H1 (cell line): ENCODE results near the gene OGFRL1. TPM values are rescaled to one million over a fixed set of nuclear protein-coding genes. Genes with fewer than 3 reads are reported as not detected.

ENCODE experiments used
- CTCF ChIA-PET: fragments of 300-600 bp; sonication (Branson Sonifier 250); formaldehyde crosslinking; loops from one replicate; lab custom pipeline; 2021; ENCODE audit not compliant: partially characterized antibody; lab: Charles Lee
- POLR2A ChIA-PET: fragments of 300-600 bp; sonication (Branson Sonifier 250); formaldehyde crosslinking; loops from one replicate; lab custom pipeline; 2021; ENCODE audit warnings: inconsistent platforms; ENCODE audit not compliant: partially characterized antibody; lab: Charles Lee
- DNase-seq, 2 experiments: peaks; one replicate each; pipeline versions ENCODE4 v3.0.0 to v3.0.0-alpha.2; 2010 to 2022; ENCODE audit warnings: low spot score in 2 of 2, low read depth in 1 of 2, mixed read lengths in 1 of 2
- FAIRE-seq: peaks from 2 replicates; lab custom pipeline; 2011; peaks lifted over from hg19 to GRCh38; lab: Jason Lieb, UNC
- H2AFZ ChIP-seq: 2 replicates; pipeline ENCODE4 v1.8.1; 2012; ENCODE audit warnings: low read length, inconsistent platforms
- H2AK5ac ChIP-seq: 2 replicates; pipeline ENCODE4 v1.6.1; 2013; ENCODE audit warnings: low read depth, low read length
- H2BK120ac ChIP-seq: replicated peaks from 2 replicates; pipeline ENCODE3; 2013; ENCODE audit warnings: low read depth, low read length, inconsistent platforms
- H2BK12ac ChIP-seq: 2 replicates; pipeline ENCODE4 v1.6.1; 2013; ENCODE audit warnings: low read depth, low read length
- H2BK15ac ChIP-seq: 2 replicates; pipeline ENCODE4 v1.6.1; 2013; ENCODE audit warnings: low read length
- H2BK20ac ChIP-seq: 2 replicates; pipeline ENCODE4 v1.6.1; 2013; ENCODE audit warnings: low read length
- H2BK5ac ChIP-seq: 2 replicates; pipeline ENCODE4 v1.6.1; 2013; ENCODE audit warnings: low read depth, low read length
- H3K14ac ChIP-seq: 2 replicates; pipeline ENCODE4 v1.6.1; 2013; ENCODE audit warnings: inconsistent platforms; ENCODE audit not compliant: insufficient read length
- H3K18ac ChIP-seq: 2 replicates; pipeline ENCODE4 v1.6.1; 2013; ENCODE audit warnings: low read length; ENCODE audit errors: extremely low read depth
- H3K23ac ChIP-seq: 2 replicates; pipeline ENCODE4 v1.6.1; 2013; ENCODE audit warnings: inconsistent platforms; ENCODE audit not compliant: insufficient read length
- H3K23me2 ChIP-seq: 2 replicates; pipeline ENCODE4 v1.6.1; 2013; ENCODE audit warnings: low read depth, low read length
- H3K27ac ChIP-seq: 2 replicates; pipeline ENCODE4 v1.6.1; 2011; ENCODE audit warnings: low read depth, low read length, inconsistent platforms
- H3K27me3 ChIP-seq, 4 experiments: replicated peaks in 1 of 4; 1 replicate in 1 of 4; 2 replicates in 3 of 4; pipeline versions ENCODE4 v1.6.1 to v1.8.1; 2011 to 2013; ENCODE audit warnings: low read length in 3 of 4, mild to moderate bottlenecking in 3 of 4, inconsistent platforms in 2 of 4, mixed read lengths in 2 of 4, moderate library complexity in 1 of 4; ENCODE audit not compliant: control insufficient read depth in 3 of 4, insufficient read depth in 3 of 4; ENCODE audit errors: extremely low read depth in 1 of 4
- H3K36me3 ChIP-seq, 4 experiments: 2 replicates each; pipeline versions ENCODE4 v1.6.1 to v1.8.1; 2011 to 2013; ENCODE audit warnings: mild to moderate bottlenecking in 4 of 4, low read length in 3 of 4, moderate library complexity in 2 of 4, control low read depth in 1 of 4, inconsistent platforms in 1 of 4; ENCODE audit not compliant: insufficient read depth in 4 of 4, control insufficient read depth in 2 of 4
- H3K4ac ChIP-seq: replicated peaks from 2 replicates; pipeline ENCODE3; 2013; ENCODE audit warnings: low read length, low read depth, mixed read lengths, inconsistent platforms; ENCODE audit not compliant: insufficient read length
- H3K4me1 ChIP-seq, 4 experiments: replicated peaks in 1 of 4; 1 replicate in 1 of 4; 2 replicates in 3 of 4; pipeline versions ENCODE4 v1.6.1 to v1.8.1; 2011 to 2013; ENCODE audit warnings: low read length in 3 of 4, inconsistent platforms in 2 of 4, mixed read lengths in 1 of 4; ENCODE audit not compliant: insufficient read depth in 4 of 4, control insufficient read depth in 3 of 4
- H3K4me2 ChIP-seq, 2 experiments: 2 replicates each; pipeline versions ENCODE4 v1.6.1 to v1.8.1; 2011 to 2013; ENCODE audit warnings: low read depth in 2 of 2, low read length in 2 of 2, control low read depth in 1 of 2, inconsistent platforms in 1 of 2, mild to moderate bottlenecking in 1 of 2; ENCODE audit not compliant: insufficient read depth in 1 of 2
- H3K4me3 ChIP-seq, 4 experiments: fragments of 200-600, 300-600 bp in 1 of 4; sonication (generic), shearing (Covaris generic), sonication (Bioruptor Twin) in 1 of 4; 2 replicates each; pipeline versions ENCODE4 v1.5.1 to v1.8.1; 2011 to 2016; ENCODE audit warnings: low read length in 4 of 4, low read depth in 3 of 4, control low read depth in 2 of 4, inconsistent platforms in 2 of 4, mild to moderate bottlenecking in 2 of 4, mixed read lengths in 1 of 4, moderate library complexity in 1 of 4; ENCODE audit not compliant: insufficient read depth in 2 of 4; ENCODE audit errors: extremely low read depth in 1 of 4
- H3K56ac ChIP-seq: replicated peaks from 2 replicates; pipeline ENCODE3; 2013; ENCODE audit warnings: low read depth, mild to moderate bottlenecking, mixed read lengths, low read length, inconsistent platforms; ENCODE audit not compliant: insufficient read length
- H3K79me1 ChIP-seq: 2 replicates; pipeline ENCODE4 v1.6.1; 2013; ENCODE audit warnings: low read depth, low read length, control low read depth
- H3K79me2 ChIP-seq, 2 experiments: 2 replicates each; pipeline versions ENCODE4 v1.6.1 to v1.8.1; 2012 to 2013; ENCODE audit warnings: low read length in 2 of 2, mild to moderate bottlenecking in 2 of 2, inconsistent platforms in 1 of 2; ENCODE audit not compliant: insufficient read depth in 2 of 2, control insufficient read depth in 1 of 2
- H3K9ac ChIP-seq, 4 experiments: replicated peaks in 1 of 4; 1 replicate in 1 of 4; 2 replicates in 3 of 4; pipeline versions ENCODE4 v1.6.1 to v1.8.1; 2011 to 2013; ENCODE audit warnings: low read depth in 3 of 4, low read length in 3 of 4, control low read depth in 2 of 4, mild to moderate bottlenecking in 2 of 4, moderate library complexity in 2 of 4, inconsistent platforms in 1 of 4; ENCODE audit errors: extremely low read depth in 1 of 4
- H3K9me3 ChIP-seq, 2 experiments: 2 replicates each; pipeline versions ENCODE4 v1.6.1 to v1.8.1; 2012 to 2013; ENCODE audit warnings: mild to moderate bottlenecking in 2 of 2, moderate library complexity in 2 of 2, control low read depth in 1 of 2, inconsistent platforms in 1 of 2, low read depth in 1 of 2, low read length in 1 of 2, mixed read lengths in 1 of 2; ENCODE audit not compliant: insufficient read depth in 2 of 2
- H4K20me1 ChIP-seq, 2 experiments: replicated peaks in 1 of 2; 2 replicates each; pipeline versions ENCODE3 to v1.8.1; 2011 to 2013; ENCODE audit warnings: inconsistent platforms in 2 of 2, low read length in 2 of 2, mild to moderate bottlenecking in 1 of 2; ENCODE audit not compliant: insufficient read depth in 2 of 2, control insufficient read depth in 1 of 2
- H4K5ac ChIP-seq: 2 replicates; pipeline ENCODE4 v1.6.1; 2013; ENCODE audit warnings: low read length, low read depth, mixed read lengths, inconsistent platforms; ENCODE audit not compliant: insufficient read length
- H4K8ac ChIP-seq: 2 replicates; pipeline ENCODE4 v1.8.0; 2013; ENCODE audit warnings: mild to moderate bottlenecking, moderate library complexity, low read length, inconsistent platforms; ENCODE audit not compliant: insufficient read depth; ENCODE audit errors: extremely low read depth
- H4K91ac ChIP-seq: replicated peaks from 2 replicates; pipeline ENCODE3; 2013; ENCODE audit warnings: low read length, mixed read lengths, inconsistent platforms; ENCODE audit not compliant: insufficient read length
- BACH1 ChIP-seq: IDR thresholded peaks from 2 replicates; pipeline ENCODE4 v1.6.1; 2012; ENCODE audit warnings: low read length, improper control_type of control experiment
- CBX5 ChIP-seq: fragments of 300-800, 300-1000 bp; sonication (generic); IDR thresholded peaks from 2 replicates; pipeline ENCODE4 v1.7.1; 2016; ENCODE audit warnings: antibody characterized with exemption, low read length, low read depth
- KDM1A ChIP-seq: fragments of 200-600, 300-600 bp; sonication (generic); IDR thresholded peaks from 2 replicates; pipeline ENCODE4 v1.7.1; 2016; ENCODE audit warnings: mild to moderate bottlenecking, low read length, borderline replicate concordance
- POU5F1 ChIP-seq: IDR thresholded peaks from 2 replicates; pipeline ENCODE4 v1.6.1; 2011; ENCODE audit warnings: low read depth, mild to moderate bottlenecking, low read length, moderate library complexity
- RXRA ChIP-seq: IDR thresholded peaks from 2 replicates; pipeline ENCODE4 v1.6.1; 2011; ENCODE audit warnings: low read depth, mild to moderate bottlenecking, low read length, moderate library complexity; ENCODE audit not compliant: insufficient read depth
- TAF1 ChIP-seq: IDR thresholded peaks from 2 replicates; pipeline ENCODE4 v1.6.1; 2011; ENCODE audit warnings: mild to moderate bottlenecking, low read depth, low read length
- YY1 ChIP-seq: IDR thresholded peaks from 2 replicates; pipeline ENCODE4 v1.6.1; 2011; ENCODE audit warnings: low read depth, mild to moderate bottlenecking, low read length
- WGBS, 2 experiments: shearing (Covaris generic) in 1 of 2; methylation state at CpG; one replicate each; pipeline versions ENCODE4 v1.1.6 to v1.1.7; 2013 to 2015; ENCODE audit warnings: low lambda C conversion rate in 2 of 2, mixed read lengths in 2 of 2, inconsistent platforms in 1 of 2, low coverage in 1 of 2, missing lambda C conversion rate in 1 of 2; ENCODE audit not compliant: insufficient replicate concordance in 2 of 2, insufficient coverage in 1 of 2, insufficient read length in 1 of 2; ENCODE audit errors: extremely low coverage in 1 of 2, missing lambda C conversion rate in 1 of 2; 5-methylcytosine and 5-hydroxymethylcytosine counted together
- polyA plus RNA-seq, 7 experiments: library from polyadenylated mRNA; depleted of rRNA in 3 of 7; stranded (reverse) in 5 of 7; unstranded in 2 of 7; fragments of >200 nt in 5 of 7; fragments of 200-250 nt in 2 of 7; gene quantifications; 1 replicate in 5 of 7; 2 replicates in 1 of 7; 4 replicates in 1 of 7; pipeline versions ENCODE4 v1.2.1 to v1.2.3, GENCODE V29; 2011 to 2013; ENCODE audit warnings: missing spikeins in 2 of 7, mixed read lengths in 2 of 7
- total RNA-seq: library from RNA; stranded (reverse); fragmentation: NEBNext Ultra II Directional; extraction: Animal tissue kit (Norgen Biotek cat#: 25700); gene quantifications from 2 replicates; pipeline ENCODE4 v1.2.1, GENCODE V29; 2021

Gene OGFRL1
- total and polyA plus RNA-seq, 2 of the 8 experiments (the other 6 are each of a cell fraction or from before 2014, with no cell fraction given), result 1.1 to 9.0 TPM

GRCh38 chr6:71349976-71350615 lies 61.5 kb downstream of the OGFRL1 start:
- Histone ChIP-seq H2BK20ac (no peak overlapping the region), H2BK15ac (no peak overlapping the region), H3K4me1 (no peaks in the 10 kb centered on the region), H3K27ac (no peak overlapping the region), H3K4me2 (no peak overlapping the region), H3K18ac (no peak overlapping the region), H3K36me3 (no peaks in the 10 kb centered on the region), H3K79me2 (no peaks in the 10 kb centered on the region), H3K9ac (no peak overlapping the region), H4K8ac (no peak overlapping the region), H3K56ac (no peak overlapping the region), H4K91ac (no peak overlapping the region), H2BK120ac (no peak overlapping the region), H3K4ac (no peak overlapping the region), H2AK5ac (no peak overlapping the region), H3K14ac (no peak overlapping the region), H3K4me3 (no peak overlapping the region), H4K5ac (no peak overlapping the region), H3K79me1 (no peaks in the 10 kb centered on the region), H3K23ac (no peak overlapping the region), H2AFZ (no peak overlapping the region), H3K23me2 (no peaks in the 10 kb centered on the region), H3K27me3 (no peaks in the 10 kb centered on the region), H4K20me1 (no peaks in the 10 kb centered on the region), H2BK12ac (no peak overlapping the region), H2BK5ac (no peak overlapping the region), H3K9me3 (no peaks in the 10 kb centered on the region)
- ChIA-PET CTCF (interaction anchor here (0.6 to 2.8 kb wide), 6 partner anchors 11 to 1598 kb away, joined by 3 to 14 read pairs (median 5); no protein-coding TSS in a partner anchor), POLR2A (no interaction called here)
- FAIRE-seq, result no peak
- no peak for DNase-seq
- no peak for TF ChIP-seq RXRA
- no peak for TF ChIP-seq CBX5
- no peak for TF ChIP-seq KDM1A
- no peak for TF ChIP-seq POU5F1
- TF ChIP-seq YY1, result no peak
- no peak for TF ChIP-seq BACH1
- TF ChIP-seq TAF1, result no peak
- 87% methylated on average over 5 of the region's 5 CpGs; no CpG with 5 or more reads in 1 of the 2 experiments for WGBS, 2 experiments
